GM13976 (cell line): ENCODE data around the gene KIRREL3.
A peak's percentile ranks its signal among the peaks of the same experiment; 100 is the strongest.

Source experiments
- DNase-seq: peaks from one replicate; pipeline ENCODE4 v3.0.0; 2012; ENCODE audit warnings: low spot score
- CTCF ChIP-seq: IDR thresholded peaks from 2 replicates; pipeline ENCODE4 v1.5.1; 2012; ENCODE audit warnings: borderline replicate concordance, mild to moderate bottlenecking; ENCODE audit not compliant: insufficient read depth; ENCODE audit errors: extremely low read depth, missing control alignments, control extremely low read depth
- in situ Hi-C: fragments of 300-500 bp; cut with MboI; formaldehyde crosslinking; loops from one replicate; pipeline ENCODE4 v1.12.0; 2022; ENCODE audit warnings: low sequenced_read_pairs, mixed read lengths, inconsistent platforms; ENCODE audit not compliant: unreplicated experiment

KIRREL3 gene

GRCh38 chr11:126484266-126484665 lies 516.3 kb downstream of the KIRREL3 start:
- in situ Hi-C loops = no loop called here
- TF ChIP-seq CTCF = no peak

GRCh38 chr11:126483621-126484195 lies 516.9 kb downstream of the KIRREL3 start:
- no peak for TF ChIP-seq CTCF
- no peak for DNase-seq
- in situ Hi-C loops = no loop called here

More at GRCh38 chr11:126484266-126484665, 516.3 kb downstream of the KIRREL3 start:
- no peak for DNase-seq

- TF ChIP-seq CTCF = no peak
- DNase-seq = no peak
- in situ Hi-C loops = no loop called here
Observed at GRCh38 chr11:126482586-126483108, 517.9 kb downstream of the KIRREL3 start.

- in situ Hi-C loops = no loop called here
- no peak for TF ChIP-seq CTCF
- DNase-seq = no peak
Observed at GRCh38 chr11:126481303-126481680, 519.3 kb downstream of the KIRREL3 start.

- in situ Hi-C loops = no loop called here
- peak; percentile 92 for TF ChIP-seq CTCF
- DNase-seq = peak; percentile 86
Observed at GRCh38 chr11:126480410-126481302, 519.9 kb downstream of the KIRREL3 start.

- no peak for TF ChIP-seq CTCF
- no peak for DNase-seq
- in situ Hi-C loops = no loop called here
Observed at GRCh38 chr11:126480015-126480409, 520.6 kb downstream of the KIRREL3 start.
